ENCODE data around the gene KCNN2. TPM values are rescaled to one million over a fixed set of nuclear protein-coding genes. Genes with fewer than 3 reads are reported as not detected.

The KCNN2 gene
- total RNA-seq, 1 donor = not detected

GRCh38 chr5:114469372-114469771 lies 107.5 kb downstream of the KCNN2 start:
- TF ChIP-seq CTCF (IDR thresholded peaks at IDR 0.05; ENCODE audit: extremely low read depth, low read depth, low read length) = no peak
- Histone ChIP-seq H3K9me3 (ENCODE audit: low read depth, low read length) (no peaks in the 10 kb centered on the region), H3K27me3 (ENCODE audit: insufficient read depth, low read length) (no peaks in the 10 kb centered on the region), H4K20me1 (ENCODE audit: insufficient read depth, low read length) (no peaks in the 10 kb centered on the region), H3K36me3 (ENCODE audit: insufficient read depth, low read length) (no peaks in the 10 kb centered on the region), H3K4me3 (ENCODE audit: insufficient read depth, low read length) (no peak overlapping the region), H3K27ac (ENCODE audit: low read depth, low read length) (no peak overlapping the region), H3K4me2 (ENCODE audit: insufficient read depth, low read length) (no peak overlapping the region), H3K79me2 (ENCODE audit: insufficient read depth, low read length) (no peaks in the 10 kb centered on the region), H3K4me1 (ENCODE audit: insufficient read depth, low read length) (no peaks in the 10 kb centered on the region), H2AFZ (ENCODE audit: low read length) (no peak overlapping the region)
- DNase-seq (ENCODE audit: insufficient read length, low spot score, missing footprints) = no peak

- H3K4me3 ChIP-seq (ENCODE audit: insufficient read depth, low read length) = no peak overlapping the region
- no peaks in the 10 kb centered on the region for H3K27me3 ChIP-seq (ENCODE audit: insufficient read depth, low read length)
- H3K4me1 ChIP-seq (ENCODE audit: insufficient read depth, low read length) = no peaks in the 10 kb centered on the region
- H3K27ac ChIP-seq (ENCODE audit: low read depth, low read length) = no peak overlapping the region
- H4K20me1 ChIP-seq (ENCODE audit: insufficient read depth, low read length) = no peaks in the 10 kb centered on the region
- no peak for DNase-seq (ENCODE audit: insufficient read length, low spot score, missing footprints)
- H2AFZ ChIP-seq (ENCODE audit: low read length) = no peak overlapping the region
- H3K9me3 ChIP-seq (ENCODE audit: low read depth, low read length) = no peaks in the 10 kb centered on the region
- H3K79me2 ChIP-seq (ENCODE audit: insufficient read depth, low read length) = no peaks in the 10 kb centered on the region
- no peak overlapping the region for H3K4me2 ChIP-seq (ENCODE audit: insufficient read depth, low read length)
- no peak for TF ChIP-seq CTCF (IDR thresholded peaks at IDR 0.05; ENCODE audit: extremely low read depth, low read depth, low read length)
- no peaks in the 10 kb centered on the region for H3K36me3 ChIP-seq (ENCODE audit: insufficient read depth, low read length)
Observed at GRCh38 chr5:114471529-114471928, 109.7 kb downstream of the KCNN2 start.

- H3K4me1 ChIP-seq (ENCODE audit: insufficient read depth, low read length) = no peaks in the 10 kb centered on the region
- H2AFZ ChIP-seq (ENCODE audit: low read length) = no peak overlapping the region
- no peaks in the 10 kb centered on the region for H3K79me2 ChIP-seq (ENCODE audit: insufficient read depth, low read length)
- DNase-seq (ENCODE audit: insufficient read length, low spot score, missing footprints) = no peak
- no peaks in the 10 kb centered on the region for H3K9me3 ChIP-seq (ENCODE audit: low read depth, low read length)
- H3K36me3 ChIP-seq (ENCODE audit: insufficient read depth, low read length) = no peaks in the 10 kb centered on the region
- no peak overlapping the region for H3K4me2 ChIP-seq (ENCODE audit: insufficient read depth, low read length)
- H3K27ac ChIP-seq (ENCODE audit: low read depth, low read length) = no peak overlapping the region
- no peak overlapping the region for H3K4me3 ChIP-seq (ENCODE audit: insufficient read depth, low read length)
- TF ChIP-seq CTCF (IDR thresholded peaks at IDR 0.05; ENCODE audit: extremely low read depth, low read depth, low read length) = no peak
- no peaks in the 10 kb centered on the region for H3K27me3 ChIP-seq (ENCODE audit: insufficient read depth, low read length)
- no peaks in the 10 kb centered on the region for H4K20me1 ChIP-seq (ENCODE audit: insufficient read depth, low read length)
Observed at GRCh38 chr5:114473541-114473940, 111.7 kb downstream of the KCNN2 start.

- Histone ChIP-seq H3K4me3 (ENCODE audit: insufficient read depth, low read length) (no peak overlapping the region), H3K27me3 (ENCODE audit: insufficient read depth, low read length) (no peaks in the 10 kb centered on the region), H3K9me3 (ENCODE audit: low read depth, low read length) (no peaks in the 10 kb centered on the region), H3K36me3 (ENCODE audit: insufficient read depth, low read length) (no peaks in the 10 kb centered on the region), H4K20me1 (ENCODE audit: insufficient read depth, low read length) (no peaks in the 10 kb centered on the region), H3K79me2 (ENCODE audit: insufficient read depth, low read length) (no peaks in the 10 kb centered on the region), H3K4me1 (ENCODE audit: insufficient read depth, low read length) (no peaks in the 10 kb centered on the region), H3K27ac (ENCODE audit: low read depth, low read length) (no peak overlapping the region), H3K4me2 (ENCODE audit: insufficient read depth, low read length) (no peak overlapping the region), H2AFZ (ENCODE audit: low read length) (no peak overlapping the region)
- TF ChIP-seq CTCF (IDR thresholded peaks at IDR 0.05; ENCODE audit: extremely low read depth, low read depth, low read length) = no peak
- DNase-seq (ENCODE audit: insufficient read length, low spot score, missing footprints) = no peak
Observed at GRCh38 chr5:114477816-114478334, 116.0 kb downstream of the KCNN2 start.
